Cerebellar nuclear complex (tissue), 1 donor: ENCODE data around the gene FHIT.

Experiments used
- DNase-seq, 2 experiments: peaks; one replicate each; lab custom pipeline; 2025; lab: John Stamatoyannopoulos, UW

The FHIT gene

DNA sequence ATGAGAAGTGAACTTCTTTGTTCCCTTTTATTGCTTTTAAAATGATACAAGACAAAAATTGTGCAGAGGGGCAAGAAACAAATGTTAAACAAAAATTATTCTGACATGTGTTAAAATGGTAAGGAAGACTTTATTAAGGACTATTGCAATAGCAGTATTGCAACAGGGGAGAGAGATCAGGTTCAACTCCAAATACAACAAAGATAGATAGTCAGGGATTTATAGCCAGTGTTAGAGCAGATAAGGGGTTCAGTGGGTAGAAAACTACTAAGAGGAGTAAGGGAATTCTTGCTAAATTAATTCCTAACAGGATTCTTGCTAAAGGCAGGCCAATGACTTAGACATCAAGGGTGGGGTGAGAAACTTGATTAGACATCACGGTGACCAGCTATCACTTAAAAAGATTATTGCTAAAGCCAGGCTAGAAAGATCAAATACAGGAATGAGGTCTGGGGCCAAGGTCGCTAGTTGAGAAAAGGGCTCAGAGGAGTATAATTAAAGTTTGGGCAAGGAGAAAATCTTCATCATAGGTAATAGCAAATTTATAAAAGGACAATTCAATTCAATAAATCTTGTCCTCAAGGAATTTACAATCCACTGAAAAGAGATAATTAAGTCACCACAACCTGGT is 81.5 kb downstream of the FHIT start:
- no peak for DNase-seq

GRCh38 chr3:61168286-61168685 is 83.0 kb downstream of the FHIT start:
- DNase-seq = no peak

- DNase-seq = no peak
These were observed 88.3 kb downstream of the FHIT start for GRCh38 chr3:61162965-61163364.

DNA sequence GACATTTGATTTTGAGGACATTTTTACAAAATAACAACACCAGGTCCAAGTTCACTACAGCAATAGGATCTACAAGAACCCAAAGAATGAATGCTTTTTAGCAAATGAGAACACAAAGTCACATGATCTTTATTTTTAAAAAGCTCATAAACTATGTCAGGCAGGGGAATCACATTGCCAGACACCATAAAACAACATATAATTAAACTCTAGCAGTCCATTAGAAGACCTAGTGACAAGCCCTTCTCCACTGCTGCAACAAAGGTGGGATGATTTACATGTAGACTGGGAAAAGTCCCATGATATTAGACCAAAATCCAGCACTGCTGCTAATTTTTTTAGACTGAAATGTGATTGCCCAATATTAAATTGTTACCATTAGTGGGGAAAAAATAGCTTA is 92.6 kb downstream of the FHIT start:
- DNase-seq = no peak

DNA sequence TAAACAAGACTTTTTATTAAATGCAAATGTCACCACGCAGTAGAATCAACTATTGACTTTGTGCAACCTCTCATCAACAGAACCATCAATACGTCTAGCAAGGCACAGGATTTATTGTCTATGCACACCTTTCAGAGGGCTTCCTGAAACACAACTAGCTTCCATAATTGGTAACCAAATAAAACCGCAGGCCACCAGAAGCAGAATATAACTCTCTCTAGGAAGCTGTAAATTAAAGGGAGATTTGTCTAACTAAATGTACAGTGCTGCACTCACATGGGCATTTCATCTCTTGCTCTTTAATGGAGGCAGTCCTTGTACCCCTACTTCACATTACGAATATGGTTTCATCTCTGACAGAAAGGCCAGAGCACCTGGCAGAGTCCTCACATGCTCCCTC is 93.0 kb downstream of the FHIT start:
- no peak for DNase-seq

DNA sequence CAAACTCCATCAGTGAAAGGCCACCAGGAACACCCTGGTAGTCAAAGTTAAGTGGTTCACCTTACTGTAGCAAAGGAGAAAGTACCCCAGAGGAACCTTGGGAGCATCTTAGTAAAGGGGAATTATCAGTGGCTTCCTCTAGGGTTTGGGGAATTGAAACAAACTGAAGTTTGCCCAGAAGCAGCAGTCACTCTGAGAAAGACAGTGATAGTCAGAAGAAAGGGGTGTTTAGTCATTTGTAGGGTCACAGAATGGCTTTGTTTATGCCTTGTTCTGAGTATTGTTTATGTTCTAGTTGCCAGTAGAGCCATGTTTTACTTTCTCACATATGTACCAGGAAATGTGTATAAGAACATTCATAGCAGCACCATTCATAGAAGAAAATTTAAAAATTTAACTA is 93.8 kb downstream of the FHIT start:
- DNase-seq = no peak

DNA sequence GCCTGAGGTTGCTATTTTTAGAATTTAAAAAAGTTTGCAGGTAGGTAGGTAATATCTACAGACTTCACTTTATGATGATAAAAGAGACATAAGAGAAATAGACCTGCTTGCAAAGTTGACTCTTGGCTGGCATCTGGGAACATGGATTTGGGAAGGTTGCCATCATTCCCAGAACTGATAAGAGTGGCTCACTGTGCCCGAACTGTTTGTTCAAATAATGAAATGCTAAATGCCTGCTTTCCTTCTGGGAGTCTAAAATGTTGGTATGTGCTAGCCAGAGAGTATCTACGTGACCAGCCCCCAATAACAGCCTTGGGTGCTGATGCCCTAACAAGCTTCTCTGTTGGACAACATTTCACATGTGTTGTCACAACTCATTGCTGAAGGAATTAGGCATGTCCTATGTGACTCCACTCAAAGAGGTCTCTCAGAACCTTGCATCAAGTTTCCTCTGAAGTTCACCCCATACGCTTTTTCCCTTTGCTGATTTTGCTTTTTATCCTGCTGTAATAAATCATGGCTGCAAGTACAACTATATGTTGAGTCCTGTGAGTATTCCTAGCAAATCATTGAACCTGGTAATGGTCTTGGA is 95.5 kb downstream of the FHIT start:
- DNase-seq = no peak

GRCh38 chr3:61154457-61155198 is 96.6 kb downstream of the FHIT start:
- no peak for DNase-seq

DNA sequence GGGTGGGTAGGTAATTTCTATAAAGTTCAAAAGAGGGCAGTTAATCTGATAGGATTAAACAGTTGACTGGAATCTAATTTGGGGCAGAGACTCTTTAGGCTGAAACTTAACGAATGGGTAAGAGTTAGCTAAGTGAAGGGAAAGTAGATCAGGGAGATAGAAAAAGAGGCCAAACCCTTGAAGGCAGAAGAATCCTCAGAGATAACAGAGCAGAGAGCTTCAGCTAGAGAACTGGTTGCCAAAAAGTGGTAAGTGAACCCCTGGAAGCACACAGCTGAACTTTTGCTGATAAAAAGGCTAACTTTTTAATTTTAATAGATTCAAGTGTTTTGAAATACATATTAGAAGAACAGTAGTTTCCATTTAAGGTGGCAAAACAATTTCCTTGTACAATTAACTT is 99.2 kb downstream of the FHIT start:
- DNase-seq = no peak

DNA sequence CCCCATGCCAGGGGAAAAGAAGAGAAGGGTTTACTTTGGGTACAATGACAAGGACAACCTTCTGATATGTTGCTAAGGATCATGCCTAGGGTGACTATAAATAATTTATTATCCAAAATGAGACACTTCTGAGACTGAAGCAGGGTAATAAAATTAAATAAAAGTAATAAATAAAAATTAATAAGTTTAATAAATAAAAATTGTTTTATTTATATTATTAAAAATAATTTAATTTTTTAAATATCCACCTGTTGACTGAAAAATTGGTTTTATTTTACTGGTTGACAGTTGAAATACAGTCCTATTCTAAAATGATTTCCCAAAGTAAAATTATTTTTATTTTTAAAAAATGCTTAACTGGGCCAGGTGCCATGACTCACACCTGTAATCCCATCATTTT is 102.0 kb downstream of the FHIT start:
- no peak for DNase-seq

GRCh38 chr3:61146010-61146890 is 105.0 kb downstream of the FHIT start:
- DNase-seq = no peak

GRCh38 chr3:61141697-61142096 is 109.6 kb downstream of the FHIT start:
- DNase-seq = no peak

- no peak for DNase-seq
These were observed 110.0 kb downstream of the FHIT start for GRCh38 chr3:61141227-61141626.

DNA sequence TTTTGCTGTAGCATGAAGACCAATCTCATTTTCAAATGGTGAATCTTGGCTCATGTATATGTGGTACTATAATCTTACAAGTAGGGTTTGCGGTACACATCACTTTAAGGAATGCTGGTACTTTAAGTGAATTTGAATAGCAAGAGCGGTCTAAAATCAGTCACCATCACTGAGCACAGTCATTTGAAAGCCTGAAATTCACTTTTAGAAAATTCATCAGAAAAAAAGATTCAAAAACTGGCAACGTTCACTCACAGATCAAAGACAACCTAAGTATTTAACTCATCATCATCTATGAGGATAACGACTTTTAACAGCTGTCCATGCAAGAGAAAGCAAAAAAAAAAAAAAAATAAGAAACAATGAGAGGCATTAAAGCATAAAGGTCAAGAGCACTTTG is 111.6 kb downstream of the FHIT start:
- DNase-seq = no peak

GRCh38 chr3:61138401-61138800 is 112.9 kb downstream of the FHIT start:
- no peak for DNase-seq

DNA sequence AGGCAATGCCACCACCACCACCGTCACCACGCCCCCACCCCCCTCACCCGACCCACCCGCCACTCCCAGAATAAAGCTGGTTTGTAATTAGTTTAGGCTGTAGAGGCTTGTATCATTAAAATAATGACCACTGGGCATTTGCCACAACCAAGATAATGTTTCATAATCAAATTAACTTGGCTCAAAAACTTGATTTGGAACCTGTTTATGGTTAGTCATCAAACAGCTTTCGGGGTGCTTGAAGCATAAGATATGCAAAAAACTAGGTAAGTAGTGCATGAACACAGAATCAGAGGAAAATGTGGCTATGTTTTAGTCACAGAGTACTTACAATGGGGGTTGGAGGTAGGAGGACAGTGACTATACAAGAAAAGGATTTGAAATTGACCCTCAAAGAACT is 115.1 kb downstream of the FHIT start:
- DNase-seq = no peak

- no peak for DNase-seq
These were observed 116.7 kb downstream of the FHIT start for GRCh38 chr3:61134532-61134931.

DNA sequence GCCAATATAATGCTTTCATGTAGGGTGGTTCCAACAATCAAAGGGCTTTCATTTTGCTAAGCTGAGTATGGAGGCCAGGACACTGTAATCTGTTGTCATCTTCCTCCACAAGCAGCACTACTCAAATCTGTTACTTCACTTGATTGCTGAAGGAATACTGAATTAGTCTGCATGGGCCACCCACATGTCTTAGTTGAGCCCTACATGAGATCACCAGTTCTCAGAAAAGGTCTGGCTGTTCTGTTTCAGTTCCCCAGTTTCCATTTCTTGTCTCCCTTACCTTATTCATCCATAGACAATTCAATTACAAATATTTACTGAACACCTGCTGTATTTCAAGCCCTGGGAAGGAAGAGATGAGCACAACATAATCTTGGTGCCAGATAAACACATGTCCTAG is 119.2 kb downstream of the FHIT start:
- DNase-seq = no peak

DNA sequence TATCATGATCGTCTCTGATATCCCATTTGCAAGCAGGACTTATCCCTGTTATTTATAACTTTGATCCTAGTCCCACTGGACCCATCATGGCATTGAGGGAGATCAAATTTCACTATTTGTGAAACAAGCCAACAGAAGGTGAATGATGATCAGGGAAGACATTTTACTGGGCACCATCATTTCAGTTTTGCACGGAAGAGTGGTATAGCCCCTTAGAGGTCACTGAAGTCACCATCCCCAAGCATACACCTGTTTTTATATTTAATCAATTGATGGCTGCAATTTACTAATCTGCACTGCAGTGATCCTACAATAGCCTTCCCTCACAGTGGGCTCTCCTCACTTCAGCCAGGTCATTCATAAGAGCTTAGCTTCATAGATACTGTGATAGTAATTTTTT is 132.4 kb downstream of the FHIT start:
- DNase-seq = no peak

- DNase-seq = no peak
These were observed 134.0 kb downstream of the FHIT start for GRCh38 chr3:61117045-61117898.

GRCh38 chr3:61114316-61114953 is 136.8 kb downstream of the FHIT start:
- DNase-seq = no peak
